Measurements from ENCODE around the gene ASNSD1.
"Not testable (repeated sequence)": the region's sequence is repeated elsewhere in the genome, so short reads cannot be mapped to it uniquely, and the experiment has no call there.

Gene ASNSD1

DNA sequence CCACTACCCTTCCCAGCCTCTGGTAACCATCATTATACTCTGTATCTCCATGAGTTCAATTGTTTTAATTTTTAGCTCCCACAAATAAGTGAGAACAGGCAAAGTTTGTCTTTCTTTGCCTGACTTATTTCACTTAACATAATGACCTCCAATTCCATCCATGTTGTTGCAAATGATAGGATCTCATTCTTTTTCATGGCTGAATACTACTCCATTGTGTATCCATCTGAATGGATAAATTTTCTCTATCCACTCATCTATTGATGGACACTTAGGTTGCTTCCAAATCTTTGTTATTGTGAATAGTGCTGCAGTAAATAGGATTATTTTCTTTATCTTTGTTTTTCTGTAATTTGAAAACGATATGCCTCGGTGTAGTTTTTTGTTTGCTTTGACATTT, 39.4 kb downstream of the ASNSD1 start:
- Histone ChIP-seq H3K4me3 (ENCODE audit: low read length in 2 of 2) (no peak overlapping the region), H2AK5ac (ENCODE audit: low read depth, low read length) (no peak overlapping the region), H3K36me3 (replicated peaks in 1 of 2; ENCODE audit: control insufficient read depth in 2 of 2, insufficient read depth in 2 of 2, low read length in 2 of 2) (no peaks in the 10 kb centered on the region), H2BK5ac (ENCODE audit: low read length) (no peak overlapping the region), H3K4me1 (ENCODE audit: control insufficient read depth in 2 of 2, insufficient read depth in 1 of 2, low read depth in 1 of 2, low read length in 2 of 2) (no peaks in the 10 kb centered on the region), H3K4me2 (ENCODE audit: insufficient read depth, low read length, poor library complexity, severe bottlenecking) (no peak overlapping the region), H4K91ac (ENCODE audit: low read depth, low read length, poor library complexity) (no peak overlapping the region), H3K27me3 (ENCODE audit: control insufficient read depth in 3 of 3, insufficient read depth in 3 of 3, low read depth in 1 of 3, low read length in 3 of 3) (no peaks in the 10 kb centered on the region), H3K4ac (ENCODE audit: low read length) (no peak overlapping the region), H3K27ac (replicated peaks; ENCODE audit: low read length) (no peak overlapping the region), H4K8ac (ENCODE audit: low read depth, low read length) (no peak overlapping the region), H3K9me3 (replicated peaks in 1 of 2; ENCODE audit: control insufficient read depth in 2 of 2, insufficient read depth in 1 of 2, low read depth in 1 of 2, low read length in 2 of 2) (no peaks in the 10 kb centered on the region), H2AFZ (ENCODE audit: low read length) (no peak overlapping the region), H3K9ac (ENCODE audit: low read depth, low read length, poor library complexity) (no peak overlapping the region), H2BK15ac (ENCODE audit: low read length) (no peak overlapping the region), H3K18ac (ENCODE audit: low read length) (no peak overlapping the region), H3K14ac (ENCODE audit: low read length) (no peak overlapping the region), H3K79me1 (ENCODE audit: low read depth, low read length) (no peaks in the 10 kb centered on the region), H2BK120ac (ENCODE audit: low read depth, low read length) (no peak overlapping the region), H2BK12ac (ENCODE audit: low read length) (no peak overlapping the region), H3K23ac (ENCODE audit: low read depth, low read length, poor library complexity) (no peak overlapping the region)
- DNase-seq (ENCODE audit: low spot score): no peak
- no CpG with 5 or more reads among the region's 2 CpGs for WGBS, 2 donors (ENCODE audit: extremely low coverage in 2 of 2, insufficient read length in 2 of 2, insufficient replicate concordance in 1 of 2)

DNA sequence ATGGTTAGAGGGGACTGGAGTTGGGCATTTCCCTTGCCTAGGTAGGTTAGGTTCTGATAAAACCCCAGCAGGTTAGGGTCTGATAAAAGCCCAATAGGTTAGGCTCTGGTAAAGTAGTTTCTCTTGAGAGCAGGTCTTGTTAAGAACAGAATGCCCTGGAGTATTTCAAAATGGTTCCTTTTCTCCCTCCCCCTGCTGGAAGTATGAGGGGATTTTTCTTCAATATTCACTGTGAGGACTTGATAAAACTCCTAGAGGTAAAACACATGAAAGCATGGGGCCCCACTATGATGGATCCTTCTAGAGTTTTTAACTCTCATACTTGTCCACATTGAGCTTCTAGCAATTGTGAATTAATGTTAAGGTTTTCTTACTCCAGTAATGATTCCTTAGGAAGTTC, 40.8 kb downstream of the ASNSD1 start:
- Histone ChIP-seq H2AK5ac (ENCODE audit: low read depth, low read length) (no peak overlapping the region), H3K9ac (ENCODE audit: low read depth, low read length, poor library complexity) (no peak overlapping the region), H3K18ac (ENCODE audit: low read length) (no peak overlapping the region), H3K79me1 (ENCODE audit: low read depth, low read length) (no peaks in the 10 kb centered on the region), H3K23ac (ENCODE audit: low read depth, low read length, poor library complexity) (no peak overlapping the region), H3K27me3 (ENCODE audit: control insufficient read depth in 3 of 3, insufficient read depth in 3 of 3, low read depth in 1 of 3, low read length in 3 of 3) (no peaks in the 10 kb centered on the region), H2AFZ (ENCODE audit: low read length) (peak overlapping the region; percentile 63), H4K8ac (ENCODE audit: low read depth, low read length) (no peak overlapping the region), H3K27ac (replicated peaks; ENCODE audit: low read length) (no peak overlapping the region), H3K4me2 (ENCODE audit: insufficient read depth, low read length, poor library complexity, severe bottlenecking) (no peak overlapping the region), H2BK120ac (ENCODE audit: low read depth, low read length) (no peak overlapping the region), H2BK12ac (ENCODE audit: low read length) (no peak overlapping the region), H3K4ac (ENCODE audit: low read length) (no peak overlapping the region), H3K9me3 (replicated peaks in 1 of 2; ENCODE audit: control insufficient read depth in 2 of 2, insufficient read depth in 1 of 2, low read depth in 1 of 2, low read length in 2 of 2) (no peaks in the 10 kb centered on the region), H3K36me3 (replicated peaks in 1 of 2; ENCODE audit: control insufficient read depth in 2 of 2, insufficient read depth in 2 of 2, low read length in 2 of 2) (no peaks in the 10 kb centered on the region), H2BK15ac (ENCODE audit: low read length) (no peak overlapping the region), H3K4me3 (ENCODE audit: low read length in 2 of 2) (no peak overlapping the region), H3K4me1 (ENCODE audit: control insufficient read depth in 2 of 2, insufficient read depth in 1 of 2, low read depth in 1 of 2, low read length in 2 of 2) (no peaks in the 10 kb centered on the region), H3K14ac (ENCODE audit: low read length) (no peak overlapping the region), H2BK5ac (ENCODE audit: low read length) (no peak overlapping the region), H4K91ac (ENCODE audit: low read depth, low read length, poor library complexity) (no peak overlapping the region)
- no peak for DNase-seq (ENCODE audit: low spot score)

GRCh38 chr2:189709501-189710221, 48.4 kb downstream of the ASNSD1 start:
- no peaks in the 10 kb centered on the region for H3K79me1 ChIP-seq (ENCODE audit: low read depth, low read length)
- H3K23ac ChIP-seq (ENCODE audit: low read depth, low read length, poor library complexity): no peak overlapping the region
- no peak for DNase-seq (ENCODE audit: low spot score)
- H4K8ac ChIP-seq (ENCODE audit: low read depth, low read length): no peak overlapping the region
- H2BK5ac ChIP-seq (ENCODE audit: low read length): no peak overlapping the region
- no peak overlapping the region for H3K9ac ChIP-seq (ENCODE audit: low read depth, low read length, poor library complexity)
- peak overlapping the region; percentile 26 for H2AFZ ChIP-seq (ENCODE audit: low read length)
- H3K27ac ChIP-seq (replicated peaks; ENCODE audit: low read length): no peak overlapping the region
- no peak overlapping the region for H3K4me2 ChIP-seq (ENCODE audit: insufficient read depth, low read length, poor library complexity, severe bottlenecking)
- no peak overlapping the region for H3K14ac ChIP-seq (ENCODE audit: low read length)
- H2BK12ac ChIP-seq (ENCODE audit: low read length): no peak overlapping the region
- no CpG with 5 or more reads among the region's 5 CpGs for WGBS, 2 donors (ENCODE audit: extremely low coverage in 2 of 2, insufficient read length in 2 of 2, insufficient replicate concordance in 1 of 2)
- H2BK15ac ChIP-seq (ENCODE audit: low read length): no peak overlapping the region
- H3K4me3 ChIP-seq (ENCODE audit: low read length in 2 of 2): no peak overlapping the region
- H2BK120ac ChIP-seq (ENCODE audit: low read depth, low read length): no peak overlapping the region
- H3K18ac ChIP-seq (ENCODE audit: low read length): no peak overlapping the region
- H3K9me3 ChIP-seq (replicated peaks in 1 of 2; ENCODE audit: control insufficient read depth in 2 of 2, insufficient read depth in 1 of 2, low read depth in 1 of 2, low read length in 2 of 2): peaks cover 2 to 4% of the 10 kb centered on the region in 2 donors
- no peak overlapping the region for H2AK5ac ChIP-seq (ENCODE audit: low read depth, low read length)
- H3K4ac ChIP-seq (ENCODE audit: low read length): no peak overlapping the region
- no peaks in the 10 kb centered on the region for H3K27me3 ChIP-seq (ENCODE audit: control insufficient read depth in 3 of 3, insufficient read depth in 3 of 3, low read depth in 1 of 3, low read length in 3 of 3)
- no peaks in the 10 kb centered on the region for H3K4me1 ChIP-seq (ENCODE audit: control insufficient read depth in 2 of 2, insufficient read depth in 1 of 2, low read depth in 1 of 2, low read length in 2 of 2)
- H4K91ac ChIP-seq (ENCODE audit: low read depth, low read length, poor library complexity): no peak overlapping the region
- peaks cover 0 to 3% of the 10 kb centered on the region in 2 donors for H3K36me3 ChIP-seq (replicated peaks in 1 of 2; ENCODE audit: control insufficient read depth in 2 of 2, insufficient read depth in 2 of 2, low read length in 2 of 2)

GRCh38 chr2:189717593-189717992, 56.3 kb downstream of the ASNSD1 start:
- not testable (repeated sequence) for H2BK120ac ChIP-seq (ENCODE audit: low read depth, low read length); H3K79me1 ChIP-seq (ENCODE audit: low read depth, low read length); H3K4me1 ChIP-seq (ENCODE audit: control insufficient read depth in 2 of 2, insufficient read depth in 1 of 2, low read depth in 1 of 2, low read length in 2 of 2); H3K27me3 ChIP-seq (ENCODE audit: control insufficient read depth in 3 of 3, insufficient read depth in 3 of 3, low read depth in 1 of 3, low read length in 3 of 3); H4K8ac ChIP-seq (ENCODE audit: low read depth, low read length); H3K4ac ChIP-seq (ENCODE audit: low read length); H2AK5ac ChIP-seq (ENCODE audit: low read depth, low read length); H2BK12ac ChIP-seq (ENCODE audit: low read length); H4K91ac ChIP-seq (ENCODE audit: low read depth, low read length, poor library complexity); H3K9ac ChIP-seq (ENCODE audit: low read depth, low read length, poor library complexity); H3K9me3 ChIP-seq (replicated peaks in 1 of 2; ENCODE audit: control insufficient read depth in 2 of 2, insufficient read depth in 1 of 2, low read depth in 1 of 2, low read length in 2 of 2); DNase-seq (ENCODE audit: low spot score); H3K4me3 ChIP-seq (ENCODE audit: low read length in 2 of 2); H2BK5ac ChIP-seq (ENCODE audit: low read length); H3K23ac ChIP-seq (ENCODE audit: low read depth, low read length, poor library complexity); H3K14ac ChIP-seq (ENCODE audit: low read length); H3K18ac ChIP-seq (ENCODE audit: low read length); H2AFZ ChIP-seq (ENCODE audit: low read length); H2BK15ac ChIP-seq (ENCODE audit: low read length); H3K36me3 ChIP-seq (replicated peaks in 1 of 2; ENCODE audit: control insufficient read depth in 2 of 2, insufficient read depth in 2 of 2, low read length in 2 of 2); H3K27ac ChIP-seq (replicated peaks; ENCODE audit: low read length); H3K4me2 ChIP-seq (ENCODE audit: insufficient read depth, low read length, poor library complexity, severe bottlenecking)
- WGBS, 2 donors (ENCODE audit: extremely low coverage in 2 of 2, insufficient read length in 2 of 2, insufficient replicate concordance in 1 of 2): no CpG with 5 or more reads among the region's 1 CpG
